ENCODE data around the gene XPO5. TPM values are rescaled to one million over a fixed set of nuclear protein-coding genes. Genes with fewer than 3 reads are reported as not detected.

XPO5 gene
- total RNA-seq, 1 experiment from 2014 or later, result 77.4 TPM

- Histone ChIP-seq H3K36me3 (ENCODE audit: control insufficient read depth in 1 of 2, insufficient read depth in 2 of 2, low read length in 2 of 2) (peaks cover 26 to 56% of the 10 kb centered on the region in 2 experiments; a peak in 3 of 4 replicates), H3K9me2 (ENCODE audit: insufficient read depth) (no peaks in the 10 kb centered on the region), H3K27ac (ENCODE audit: low read depth, low read length) (no peak overlapping the region), H3K9ac (ENCODE audit: low read length) (no peak overlapping the region), H3K79me2 (ENCODE audit: insufficient read depth, low read length) (peaks cover 11% of the 10 kb centered on the region), H3K27me3 (ENCODE audit: insufficient read depth, low read length) (no peaks in the 10 kb centered on the region), H3K4me1 (ENCODE audit: control insufficient read depth in 1 of 2, insufficient read depth in 2 of 2, low read length in 2 of 2) (peaks cover 6 to 8% of the 10 kb centered on the region in 2 experiments), H4K20me1 (ENCODE audit: insufficient read depth) (no peaks in the 10 kb centered on the region), H3K9me3 (ENCODE audit: control insufficient read depth in 1 of 2, insufficient read depth in 1 of 2, low read depth in 1 of 2, low read length in 2 of 2) (no peaks in the 10 kb centered on the region), H3K4me2 (ENCODE audit: low read length) (no peak overlapping the region), H3K4me3 (replicated peaks in 1 of 2; ENCODE audit: low read depth in 1 of 2, low read length in 2 of 2) (no peak overlapping the region), H2AFZ (ENCODE audit: low read depth, low read length, poor library complexity, severe bottlenecking) (no peak overlapping the region)
- ChIA-PET POLR2A (no interaction called here), RAD21 (ENCODE audit: low non-redundant PET in 1 of 2, low total read pairs in 2 of 2, uncharacterized antibody in 2 of 2, unreplicated experiment in 2 of 2) (no interaction called here), CTCF (no interaction called here)
- no peak for TF ChIP-seq ZBTB33 (IDR thresholded peaks at IDR 0.05; ENCODE audit: extremely low read depth, insufficient replicate concordance, low read length)
- TF ChIP-seq SIN3A (IDR thresholded peaks at IDR 0.05; ENCODE audit: low read depth), result no peak
- DNase-seq (ENCODE audit: low read depth, low spot score) (no peak), ATAC-seq (no peak)
- intact Hi-C loops (cut with micrococcal nuclease), result no loop called here
- no TSS peak for BruUV-seq (replicated peaks)
Measured at GRCh38 chr6:43622541-43622940, 46.7 kb upstream of the XPO5 start.

- Histone ChIP-seq H3K4me3 (replicated peaks in 1 of 2; ENCODE audit: low read depth in 1 of 2, low read length in 2 of 2) (no peak overlapping the region), H3K9ac (ENCODE audit: low read length) (no peak overlapping the region), H3K79me2 (ENCODE audit: insufficient read depth, low read length) (peaks cover 4% of the 10 kb centered on the region; the same call in 1 of the 2 replicates), H3K4me2 (ENCODE audit: low read length) (no peak overlapping the region), H3K4me1 (ENCODE audit: control insufficient read depth in 1 of 2, insufficient read depth in 2 of 2, low read length in 2 of 2) (peaks cover 0 to under 1% of the 10 kb centered on the region in 2 experiments; a peak in 2 of 4 replicates), H4K20me1 (ENCODE audit: insufficient read depth) (no peaks in the 10 kb centered on the region), H3K27me3 (ENCODE audit: insufficient read depth, low read length) (no peaks in the 10 kb centered on the region), H3K9me3 (ENCODE audit: control insufficient read depth in 1 of 2, insufficient read depth in 1 of 2, low read depth in 1 of 2, low read length in 2 of 2) (no peaks in the 10 kb centered on the region), H3K36me3 (ENCODE audit: control insufficient read depth in 1 of 2, insufficient read depth in 2 of 2, low read length in 2 of 2) (peaks cover 26 to 56% of the 10 kb centered on the region in 2 experiments; a peak in 3 of 4 replicates), H2AFZ (ENCODE audit: low read depth, low read length, poor library complexity, severe bottlenecking) (no peak overlapping the region), H3K9me2 (ENCODE audit: insufficient read depth) (no peaks in the 10 kb centered on the region), H3K27ac (ENCODE audit: low read depth, low read length) (no peak overlapping the region)
- no TSS peak for BruUV-seq (replicated peaks)
- ChIA-PET CTCF (no interaction called here), RAD21 (ENCODE audit: low non-redundant PET in 1 of 2, low total read pairs in 2 of 2, uncharacterized antibody in 2 of 2, unreplicated experiment in 2 of 2) (no interaction called here), POLR2A (no interaction called here)
- no peak for DNase-seq (ENCODE audit: low read depth, low spot score)
- ATAC-seq, result no peak
- intact Hi-C loops (cut with micrococcal nuclease), result no loop called here
- no peak for TF ChIP-seq EGR1 (IDR thresholded peaks at IDR 0.05; ENCODE audit: low read depth)
- TF ChIP-seq ATF3 (IDR thresholded peaks at IDR 0.05), result no peak
- TF ChIP-seq ZFX (IDR thresholded peaks at IDR 0.05), result no peak
- TF ChIP-seq FOSL1 (IDR thresholded peaks at IDR 0.05; ENCODE audit: low read depth), result no peak
- TF ChIP-seq TCF7L2 (IDR thresholded peaks at IDR 0.05; ENCODE audit: borderline replicate concordance, extremely low read depth, insufficient read depth, insufficient read length), result no peak
- TF ChIP-seq EZH2 (IDR thresholded peaks at IDR 0.05), result no peak
Measured at GRCh38 chr6:43621836-43622180, 46.0 kb upstream of the XPO5 start.

All from HCT116 (cell line).